Globus pallidus (tissue), 1 donor: ENCODE measurements around the gene ABCA13.

Experiments used
- DNase-seq: peaks from one replicate; pipeline ENCODE4 v3.0.0-alpha.2; 2015; ENCODE audit warnings: low spot score

ABCA13 gene

DNA sequence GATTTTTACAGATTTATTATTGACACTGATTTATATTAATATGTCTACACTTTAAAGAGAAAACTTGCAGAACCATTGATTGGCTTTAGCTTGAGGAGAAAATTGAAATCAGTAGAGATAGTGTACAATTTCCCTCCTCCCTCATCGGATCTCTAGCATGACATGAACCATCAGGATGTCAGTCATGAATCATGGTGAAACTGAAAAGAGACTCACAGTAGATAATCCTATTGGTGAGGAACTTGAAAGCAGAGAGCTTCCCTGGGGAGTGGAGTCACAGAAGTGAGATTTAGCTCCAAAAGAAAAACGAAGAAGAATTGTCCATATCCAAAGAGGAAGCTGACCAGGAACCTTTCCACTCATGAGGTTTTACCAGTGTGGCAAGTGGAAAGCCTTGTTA lies 346.8 kb downstream of the ABCA13 start:
- DNase-seq, result no peak

DNA sequence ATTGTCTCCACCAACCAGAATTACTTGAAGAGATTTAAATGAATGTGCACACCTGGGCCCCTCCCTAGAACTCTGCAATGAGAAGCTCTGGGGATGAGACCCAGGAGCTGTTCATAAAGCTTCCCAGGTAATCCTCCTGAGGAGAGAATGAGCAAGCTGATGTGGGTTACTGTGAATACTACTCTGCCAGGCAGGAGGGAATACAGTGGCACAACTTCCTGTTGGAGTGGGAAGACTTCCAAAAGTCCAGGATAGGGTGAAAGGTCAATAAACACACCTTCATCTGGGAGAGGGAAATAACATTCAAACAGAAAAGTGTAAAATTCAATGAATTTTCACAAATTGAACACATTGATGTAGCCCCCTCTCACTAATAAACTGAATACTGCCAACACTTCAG lies 351.4 kb downstream of the ABCA13 start:
- DNase-seq, result no peak

DNA sequence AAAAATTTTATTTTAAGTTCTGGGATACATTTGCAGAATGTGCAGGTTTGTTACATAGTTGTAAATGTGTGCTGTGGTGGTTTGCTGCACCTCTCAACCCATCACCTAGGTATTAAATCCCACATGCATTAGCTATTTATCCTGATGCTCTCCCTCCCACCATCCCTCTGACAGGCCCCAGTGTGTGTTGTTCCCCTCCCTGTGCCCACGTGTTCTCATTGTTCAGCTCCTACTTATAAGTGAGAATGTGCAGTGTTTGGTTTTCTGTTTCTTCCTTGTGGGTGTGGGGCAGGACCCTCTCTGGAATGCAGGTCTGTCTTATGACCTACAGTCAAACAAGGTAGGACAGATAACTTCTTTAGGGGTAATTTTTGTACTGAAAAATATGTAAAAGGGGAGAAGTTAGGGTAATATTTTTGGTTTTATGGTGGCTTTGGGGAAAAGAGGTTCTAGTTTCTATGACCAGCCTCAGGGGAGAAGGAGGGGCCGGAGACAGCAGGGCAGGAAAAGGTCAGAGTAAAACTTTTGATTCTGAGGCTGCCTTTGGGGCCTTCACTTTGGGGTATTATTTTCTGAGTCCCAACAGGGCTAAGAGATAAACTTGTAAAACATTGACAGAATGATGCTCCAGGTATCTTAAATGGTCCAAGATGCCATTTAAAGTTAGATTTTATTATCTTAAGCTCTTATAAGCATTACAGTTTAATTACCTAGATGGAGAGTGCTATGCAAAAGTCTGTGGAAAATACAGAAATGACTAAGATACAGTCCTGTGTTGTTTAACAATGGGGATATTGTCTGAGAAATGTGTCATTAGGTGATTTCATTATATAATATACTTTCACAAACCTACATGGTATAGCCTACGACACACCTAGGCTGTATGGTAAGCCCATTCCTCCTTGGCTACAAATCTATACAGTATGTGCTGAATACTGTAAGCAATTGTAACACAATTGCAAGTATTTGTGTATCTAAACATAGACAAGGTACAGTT lies 354.8 kb downstream of the ABCA13 start:
- DNase-seq, result no peak

DNA sequence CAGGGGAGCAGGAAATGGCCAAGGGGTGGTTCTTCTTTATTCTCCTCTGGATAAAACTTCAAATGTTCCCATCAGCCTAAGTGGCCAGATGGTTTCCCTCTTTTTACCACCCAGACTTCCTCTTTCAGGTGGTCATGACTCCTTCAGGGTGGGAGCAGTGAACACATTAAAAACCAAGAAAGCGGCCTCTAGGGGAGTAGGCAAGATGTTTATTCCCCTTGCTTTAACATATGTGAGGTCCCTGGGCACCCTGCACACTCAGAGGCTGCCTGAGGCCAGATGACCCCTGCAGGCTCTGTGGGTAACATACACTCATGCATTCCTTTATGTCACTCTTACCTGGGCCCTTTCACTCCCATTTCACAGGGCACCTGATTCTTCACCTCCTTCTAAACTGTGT lies 357.4 kb downstream of the ABCA13 start:
- DNase-seq, result no peak

DNA sequence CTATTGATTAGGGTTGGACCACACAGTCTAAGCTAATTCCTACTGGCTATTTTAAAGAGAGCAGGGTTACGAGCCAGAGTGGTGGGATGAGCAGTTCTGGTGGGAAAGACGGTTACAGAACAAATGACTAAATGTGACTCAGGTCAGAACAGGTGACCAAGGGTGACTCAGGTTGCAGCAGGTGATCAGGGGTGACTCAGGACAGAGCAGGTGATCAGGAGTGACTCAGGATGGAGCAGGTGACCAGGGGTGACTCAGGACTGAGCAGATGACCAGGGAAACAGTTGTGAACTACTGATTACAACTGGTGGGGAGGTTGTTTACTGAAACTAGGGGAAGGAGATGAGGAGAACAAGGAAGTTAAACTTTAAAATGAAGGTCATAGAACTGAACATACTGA lies 366.3 kb downstream of the ABCA13 start:
- no peak for DNase-seq

DNA sequence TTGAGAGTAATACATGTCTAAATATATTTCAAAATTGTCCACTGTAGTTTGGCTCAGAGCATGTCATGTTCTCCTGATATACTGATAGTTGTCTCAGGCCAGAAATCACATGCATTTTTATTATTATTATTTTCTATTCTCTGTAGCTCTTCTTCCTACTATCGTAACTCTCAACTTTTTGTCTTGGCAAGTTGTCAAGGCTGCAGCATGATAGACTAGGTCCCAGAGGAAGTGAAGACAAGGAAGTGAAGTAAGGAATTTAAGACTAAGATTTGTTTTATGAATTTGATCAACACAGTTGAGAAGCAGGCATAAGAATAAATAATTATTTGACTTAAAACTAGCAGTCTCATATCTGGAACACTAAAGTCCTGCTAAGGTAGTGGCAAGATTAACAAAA lies 369.5 kb downstream of the ABCA13 start:
- no peak for DNase-seq

DNA sequence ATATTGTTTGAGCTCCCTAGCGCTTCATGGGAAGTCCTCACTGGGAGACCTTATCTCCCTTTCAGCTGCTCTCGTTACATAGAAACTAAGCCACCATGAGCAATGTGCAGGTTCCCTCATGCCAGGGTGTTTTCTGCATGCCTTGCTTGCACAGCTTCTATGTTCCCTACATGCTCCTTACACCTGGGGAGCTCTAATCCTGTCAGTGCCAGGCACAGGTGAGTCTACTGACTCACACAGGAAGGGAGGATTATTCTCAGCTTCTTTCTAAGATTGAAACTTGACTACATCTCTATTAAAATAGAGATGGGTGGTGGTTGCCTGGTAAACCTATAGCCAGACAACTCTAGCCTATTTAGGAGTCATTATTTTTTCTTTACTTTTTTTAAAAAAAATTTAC lies 377.4 kb downstream of the ABCA13 start:
- no peak for DNase-seq

DNA sequence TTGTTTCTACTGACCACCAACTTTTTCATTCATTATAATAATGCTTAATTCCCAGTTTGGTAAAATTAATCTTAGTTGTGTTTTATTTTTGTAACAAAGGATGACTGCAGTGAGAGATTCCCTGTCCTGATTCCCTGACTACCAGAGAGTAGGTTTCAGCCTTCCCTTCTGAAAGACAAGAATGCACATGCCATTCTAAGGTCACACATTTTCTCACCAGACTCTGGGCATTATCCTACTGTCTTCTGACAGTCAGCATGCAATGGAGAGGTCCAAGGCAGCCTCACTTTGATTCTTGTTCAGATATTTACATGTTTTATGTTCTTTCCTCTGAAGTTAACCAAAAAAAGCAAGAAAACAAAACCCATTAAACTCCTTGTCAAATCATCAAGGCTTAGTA lies 380.4 kb downstream of the ABCA13 start:
- no peak for DNase-seq

DNA sequence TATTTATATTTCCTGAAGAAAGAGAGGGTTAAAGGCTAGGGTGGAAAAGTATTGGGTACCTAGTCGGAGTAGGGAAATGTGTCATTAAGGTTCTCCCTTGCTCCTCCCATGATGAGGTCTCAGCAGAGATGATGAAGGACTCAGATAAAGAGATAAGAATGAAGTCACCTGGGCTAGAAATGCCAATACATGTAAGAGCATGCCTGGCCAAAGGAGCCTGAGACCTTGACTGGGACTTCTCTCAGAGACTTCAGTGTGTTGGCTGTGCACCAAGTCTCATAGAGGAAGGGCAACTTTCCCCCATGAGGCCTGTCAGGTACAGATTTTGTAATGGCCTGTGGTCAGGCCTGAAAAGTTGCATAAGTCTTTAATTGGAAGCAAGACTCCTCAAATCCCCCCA lies 392.1 kb downstream of the ABCA13 start:
- DNase-seq, result no peak

DNA sequence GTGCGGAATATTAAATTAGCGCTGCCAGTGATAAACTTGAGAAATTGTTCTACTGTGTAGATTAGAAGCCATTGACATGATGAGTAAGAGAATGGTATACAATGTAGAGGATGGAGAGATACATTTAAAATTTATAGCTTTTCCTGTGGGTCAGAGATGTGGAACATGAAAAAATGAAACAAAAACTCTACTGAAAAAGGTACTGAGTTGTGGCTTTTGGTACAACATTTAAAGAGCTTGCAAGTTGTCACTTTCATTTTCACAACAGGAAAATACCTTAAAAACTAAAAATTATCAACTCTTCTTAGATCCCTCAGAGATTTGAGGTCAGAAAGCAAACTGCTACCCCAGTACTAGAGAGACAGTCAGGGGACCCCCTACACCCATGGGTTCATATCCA lies 404.3 kb downstream of the ABCA13 start:
- DNase-seq, result no peak

DNA sequence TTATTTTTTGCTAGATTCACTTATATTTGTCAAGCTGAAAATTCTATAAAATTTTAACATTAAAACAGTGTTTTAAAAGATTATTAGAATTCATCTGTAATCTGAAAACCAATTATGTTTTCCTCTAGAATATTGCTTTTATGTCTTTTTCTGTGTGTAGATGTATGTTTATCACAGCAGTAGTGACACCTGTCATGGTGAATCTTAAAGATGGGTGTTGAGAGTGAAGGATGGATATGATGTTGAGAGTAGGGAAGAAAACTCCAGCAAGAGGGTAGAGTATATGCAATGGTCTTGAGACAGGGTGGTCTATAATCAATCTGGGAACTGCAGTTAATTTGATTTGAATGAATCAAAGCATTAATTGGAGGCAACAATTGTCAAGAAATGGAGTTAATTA lies 416.2 kb downstream of the ABCA13 start:
- DNase-seq, result no peak

DNA sequence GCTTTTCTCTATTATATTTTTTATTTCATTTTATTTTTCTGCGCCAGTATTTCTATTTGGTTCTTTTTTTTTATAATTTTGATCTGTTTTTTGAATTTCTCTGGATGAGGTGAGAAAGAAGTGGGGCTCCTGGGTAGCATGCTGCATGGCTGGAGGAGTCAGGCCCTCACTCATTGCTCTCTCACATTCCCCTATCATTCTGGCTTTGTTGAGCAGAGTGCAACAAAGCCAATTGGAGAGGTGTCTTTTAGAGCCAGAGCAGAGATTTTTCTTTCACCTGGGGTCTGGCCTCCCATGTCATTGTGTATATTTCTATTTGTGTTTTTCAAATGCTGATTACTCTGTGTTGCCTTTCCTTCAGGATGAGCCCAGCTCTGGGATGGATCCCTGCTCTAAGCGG lies 423.1 kb downstream of the ABCA13 start:
- no peak for DNase-seq

DNA sequence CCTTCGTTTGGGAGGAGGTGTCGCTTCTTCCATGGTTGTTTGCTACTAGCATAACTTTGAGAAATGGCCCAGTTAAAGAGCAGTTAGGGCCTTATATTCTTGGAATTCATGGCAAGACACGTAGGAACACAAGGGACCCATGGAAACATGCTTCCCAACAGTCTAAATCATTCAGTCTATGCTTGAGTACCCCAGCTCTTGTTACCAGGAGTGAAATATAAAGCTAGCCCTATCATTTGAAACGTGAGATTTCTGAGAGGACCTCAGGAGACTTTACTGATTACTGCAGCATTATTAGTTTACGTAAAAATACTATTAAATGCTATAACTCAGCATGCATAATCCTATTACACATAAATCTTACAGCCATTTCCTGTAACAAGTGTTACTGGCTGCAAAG lies 424.5 kb downstream of the ABCA13 start:
- no peak for DNase-seq

DNA sequence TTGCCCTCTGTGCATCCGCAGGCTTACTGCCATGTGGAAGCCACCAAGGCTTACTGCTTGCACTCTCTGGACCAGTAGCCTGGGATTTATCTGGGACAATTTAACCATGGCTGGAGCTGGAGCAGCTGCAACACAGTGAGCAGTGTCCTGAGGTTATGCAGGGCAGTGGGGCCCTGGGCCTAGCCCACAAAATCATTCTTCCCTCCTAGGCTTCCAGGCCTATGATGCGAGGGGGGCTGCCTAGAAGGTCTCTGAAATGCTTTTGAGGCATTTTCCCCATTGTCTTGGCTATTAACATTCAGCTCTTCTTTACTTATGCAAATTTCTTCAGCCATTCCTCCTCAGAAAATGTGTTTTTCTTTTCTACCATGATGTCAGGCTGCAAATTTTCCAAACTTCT lies 439.4 kb downstream of the ABCA13 start:
- DNase-seq, result no peak

DNA sequence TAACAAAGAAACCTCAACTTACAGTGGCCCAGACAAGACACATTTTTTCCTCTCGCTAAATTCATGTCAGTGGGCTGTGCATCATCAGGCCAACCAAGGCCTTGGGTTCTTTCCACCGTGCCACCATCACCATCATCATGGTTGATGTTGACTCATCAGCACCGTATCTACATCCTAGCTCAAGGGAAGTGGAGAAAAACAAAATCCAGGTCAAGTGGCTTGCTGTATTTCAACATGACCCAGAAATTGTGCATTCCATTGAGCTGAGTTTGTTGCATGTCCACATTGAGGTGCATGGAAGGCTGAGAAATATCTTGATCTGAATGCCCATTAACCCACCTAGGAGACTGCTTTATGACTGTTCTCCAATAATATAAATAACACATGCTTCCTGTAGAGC lies 440.7 kb downstream of the ABCA13 start:
- DNase-seq, result no peak

DNA sequence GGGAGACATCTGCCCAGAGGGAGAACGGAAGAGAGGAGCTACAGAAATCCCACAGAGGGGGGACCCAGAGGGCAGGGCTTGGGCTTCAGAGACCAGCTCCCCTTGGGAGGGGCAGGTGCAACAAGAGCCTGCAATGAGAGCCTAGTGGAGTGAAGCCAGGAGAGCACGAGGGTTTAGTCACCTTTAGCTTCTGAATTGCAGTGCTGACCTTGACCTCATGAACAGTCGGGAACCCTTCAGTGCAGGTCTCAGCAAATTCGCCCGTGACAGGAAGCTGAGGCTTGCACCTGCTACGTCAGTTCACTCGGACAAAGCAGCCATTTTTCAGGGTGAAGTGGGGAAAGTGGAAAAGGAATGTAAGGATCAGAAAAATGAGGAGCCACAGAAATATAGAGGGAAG lies 446.2 kb downstream of the ABCA13 start:
- no peak for DNase-seq

DNA sequence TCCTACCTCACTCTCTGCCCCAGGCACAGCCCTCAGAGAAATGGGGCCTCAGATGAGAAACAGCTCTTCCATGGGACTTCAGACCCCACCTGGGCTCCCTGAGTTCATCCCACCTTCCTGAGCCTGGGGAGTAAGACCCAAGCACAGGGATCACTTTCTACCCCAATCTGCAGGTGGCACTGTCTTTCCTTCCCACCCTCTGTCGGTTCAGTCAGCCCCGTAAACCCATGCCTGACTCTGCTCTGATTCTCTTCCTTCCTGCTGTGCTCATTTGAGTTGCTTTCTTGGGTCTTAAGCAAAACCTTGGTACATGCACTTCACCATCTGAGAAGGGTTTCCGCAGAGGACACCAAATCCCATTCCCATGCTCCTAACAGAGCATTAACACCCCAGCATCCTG lies 446.7 kb downstream of the ABCA13 start:
- no peak for DNase-seq

DNA sequence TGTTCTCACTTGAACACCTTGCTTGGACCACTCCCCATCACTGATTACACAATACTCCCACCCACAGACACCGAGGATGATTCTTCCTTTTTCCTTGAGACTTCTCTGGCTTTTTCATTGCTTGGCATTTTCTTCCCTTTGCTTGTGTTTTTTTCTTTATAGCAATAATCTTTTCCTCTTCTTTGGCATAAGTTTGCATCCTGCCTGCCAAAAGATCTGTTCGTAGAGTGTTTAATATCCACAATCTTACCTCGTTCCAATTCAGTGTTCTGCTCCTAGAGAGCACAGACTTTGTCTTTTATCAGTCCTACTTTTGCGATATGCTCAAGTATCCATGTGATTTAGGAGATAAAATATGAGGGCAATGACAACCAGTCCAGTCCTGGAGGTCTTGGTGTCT lies 449.8 kb downstream of the ABCA13 start:
- no peak for DNase-seq

DNA sequence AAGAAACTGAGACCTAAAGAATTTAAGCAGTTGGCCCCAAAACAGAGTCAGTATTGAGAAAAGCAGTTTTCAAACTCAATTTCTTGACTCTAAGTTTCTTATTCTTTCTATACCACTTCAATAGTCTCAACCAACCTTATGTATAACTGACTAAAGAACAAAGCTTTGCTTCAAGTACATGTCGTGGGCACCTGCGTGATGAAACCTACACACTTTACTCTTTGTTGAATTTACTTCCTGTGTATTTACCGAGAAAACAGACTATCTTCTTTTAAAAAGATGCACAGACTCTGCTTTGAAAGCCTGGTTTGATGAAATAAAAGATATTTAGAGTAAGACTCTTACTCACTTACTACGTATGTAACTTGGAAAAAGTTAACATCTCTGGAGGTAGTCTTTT lies 455.9 kb downstream of the ABCA13 start:
- DNase-seq, result no peak

DNA sequence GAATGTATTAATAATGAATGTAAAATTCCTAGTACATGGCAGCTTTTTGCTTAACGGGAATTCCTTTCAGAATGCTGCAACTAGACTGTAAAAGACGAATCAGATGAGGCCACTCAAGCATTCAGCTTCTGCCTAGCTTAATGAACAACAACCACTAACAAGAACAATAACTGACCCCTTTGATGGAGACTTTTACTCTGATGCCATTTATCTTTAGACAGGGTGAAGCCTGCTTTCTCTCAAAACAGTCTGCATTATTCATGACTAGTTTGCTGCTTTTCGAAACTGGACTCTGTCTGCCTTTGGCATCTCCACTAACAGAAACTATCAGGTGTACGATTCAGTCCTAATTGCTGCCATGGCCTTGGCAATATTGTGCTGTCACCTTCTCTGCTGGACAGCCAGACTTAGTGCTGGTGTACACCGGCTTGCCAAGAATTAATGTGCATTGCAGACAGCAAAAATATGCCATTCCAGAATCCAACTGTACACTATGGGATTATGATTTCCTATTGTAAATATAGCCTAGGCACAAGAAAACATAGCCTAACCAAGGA lies 457.6 kb downstream of the ABCA13 start:
- no peak for DNase-seq

DNA sequence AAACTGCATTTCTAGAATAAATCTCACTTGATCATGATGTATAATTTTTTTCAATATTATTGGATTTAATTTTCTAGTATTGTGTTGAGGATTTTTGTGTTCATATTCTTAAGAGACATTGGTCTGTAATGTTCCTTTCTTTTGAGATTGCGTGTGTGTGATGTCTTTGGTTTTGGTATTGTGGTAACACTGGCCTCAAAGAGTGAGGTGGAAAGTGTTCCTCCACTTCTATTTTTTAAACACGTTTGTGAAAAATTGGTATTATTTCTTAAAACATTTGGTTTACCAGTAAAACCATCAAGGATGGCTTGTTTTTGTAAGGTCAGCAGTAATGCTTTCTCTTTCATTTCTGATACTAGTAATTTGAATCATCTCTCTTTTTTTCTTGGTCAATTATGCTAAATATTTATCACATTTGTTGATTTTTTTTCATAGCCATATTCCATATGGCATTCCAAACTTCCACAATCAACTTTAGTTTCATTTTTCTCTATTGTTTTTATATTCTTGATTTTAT lies 462.9 kb downstream of the ABCA13 start:
- no peak for DNase-seq

DNA sequence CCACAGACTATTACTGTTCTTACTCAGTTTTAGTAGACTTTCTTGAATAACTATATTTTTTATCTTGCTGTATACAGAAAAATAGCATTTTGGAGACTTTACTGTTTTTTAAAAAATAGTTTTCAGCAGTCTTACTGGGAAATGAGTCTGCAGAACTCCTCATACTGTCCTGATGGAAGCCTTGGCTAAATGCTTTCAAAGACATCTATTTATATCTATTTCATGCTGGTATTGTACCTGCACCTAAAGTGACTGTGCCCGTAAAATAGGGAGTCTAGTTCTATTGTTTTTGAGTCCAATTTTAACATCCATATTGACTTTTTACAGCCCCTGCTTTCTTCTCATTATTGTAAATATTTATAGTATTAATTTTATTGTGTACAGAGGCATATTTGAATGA lies 464.5 kb downstream of the ABCA13 start:
- no peak for DNase-seq

DNA sequence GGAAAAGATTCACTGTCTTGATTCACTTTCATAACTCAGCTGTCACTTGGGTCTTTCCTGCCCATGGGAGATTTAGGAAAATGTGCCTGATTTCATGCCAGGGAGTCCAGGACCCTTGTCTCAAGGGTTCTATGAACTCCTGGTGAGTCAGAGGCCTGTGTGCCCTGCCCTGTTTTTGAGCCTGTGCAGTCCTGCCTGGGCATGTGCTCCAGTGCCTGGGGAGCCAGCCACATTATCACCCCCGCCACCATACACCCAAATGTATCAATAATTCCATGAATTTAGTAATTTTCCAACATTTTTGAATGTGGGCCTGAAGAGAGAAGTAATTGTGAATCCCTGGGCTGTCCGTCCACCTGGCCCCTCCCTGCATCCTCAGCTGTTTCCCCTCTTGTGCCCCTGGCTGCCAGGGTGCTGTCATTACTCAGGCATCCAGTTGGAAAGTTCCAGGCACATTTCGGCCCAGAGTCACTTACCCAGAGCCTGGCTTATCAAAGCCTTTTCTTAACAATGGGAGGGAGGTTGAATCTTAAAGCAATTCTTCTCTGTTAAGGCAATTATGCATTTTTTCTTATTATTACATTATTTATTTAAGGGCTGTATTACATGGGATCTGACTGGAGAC lies 465.2 kb downstream of the ABCA13 start:
- no peak for DNase-seq
